ENCODE results near the gene SCYGR8. TPM values are rescaled to one million over a fixed set of nuclear protein-coding genes. Genes with fewer than 3 reads are reported as not detected.
A peak's percentile ranks its signal among the peaks of the same experiment; 100 is the strongest.

SCYGR8 gene
- total RNA-seq, 2 experiments from 2014 or later: not detected

DNA sequence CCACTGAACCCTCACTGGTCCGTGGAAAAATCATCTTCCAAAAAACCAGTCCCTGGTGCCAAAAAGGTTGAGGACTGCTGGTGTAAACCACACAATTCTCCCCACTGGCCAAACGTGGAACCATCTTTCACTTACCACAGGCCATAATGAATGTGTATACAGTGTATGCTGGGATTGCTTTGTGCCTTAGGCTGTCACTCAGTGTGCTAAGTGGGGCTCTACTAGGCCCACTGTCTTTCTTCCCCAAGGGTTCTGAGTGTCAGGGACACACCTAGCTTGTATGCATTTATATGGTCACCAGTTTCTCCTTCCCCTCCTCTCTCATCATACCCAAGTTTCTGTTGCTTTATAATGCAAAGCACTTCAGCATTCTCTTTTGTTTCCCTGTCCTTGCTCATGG is 27.2 kb downstream of the SCYGR8 start:
- Histone ChIP-seq H3K4me2 (ENCODE audit: low read length) (no peak overlapping the region), H3K4me3 (ENCODE audit: low read depth, low read length, poor library complexity, severe bottlenecking) (no peak overlapping the region), H4K20me1 (ENCODE audit: insufficient read depth, low read length) (no peaks in the 10 kb centered on the region), H3K27ac (ENCODE audit: low read depth, low read length, poor library complexity, severe bottlenecking) (no peak overlapping the region), H3K9me2 (ENCODE audit: insufficient read depth, low read length) (no peaks in the 10 kb centered on the region), H3K4me1 (ENCODE audit: insufficient read depth, low read length, poor library complexity, severe bottlenecking) (no peaks in the 10 kb centered on the region), H3K79me2 (ENCODE audit: insufficient read depth, low read depth, low read length) (no peaks in the 10 kb centered on the region), H3K36me3 (ENCODE audit: insufficient read depth, low read length) (no peaks in the 10 kb centered on the region), H3K9me3 (ENCODE audit: low read length) (no peaks in the 10 kb centered on the region), H2AFZ (ENCODE audit: low read length) (no peak overlapping the region)
- TF ChIP-seq EZH2phosphoT487 (IDR thresholded peaks at IDR 0.05; ENCODE audit: borderline replicate concordance, low read depth, low read length) (no peak), CTCF (conservative IDR thresholded peaks at IDR 0.05; ENCODE audit: low read length) (no peak)
- BruUV-seq (replicated peaks): no TSS peak
- DNase-seq (ENCODE audit: low spot score): no peak
- ChIA-PET POLR2A (interaction anchor here (0.7 kb wide), 2 partner anchors 11 to 1995 kb away, joined by 4 read pairs; no protein-coding TSS in a partner anchor), CTCF (ENCODE audit: unreplicated experiment) (no interaction called here)
- intact Hi-C loops (cut with micrococcal nuclease; ENCODE audit: unreplicated experiment): no loop called here

GRCh38 chr2:227774011-227774624 is 28.4 kb downstream of the SCYGR8 start:
- CTCF ChIA-PET (ENCODE audit: unreplicated experiment): no interaction called here
- no peak overlapping the region for H3K4me2 ChIP-seq (ENCODE audit: low read length)
- intact Hi-C loops (cut with micrococcal nuclease; ENCODE audit: unreplicated experiment): no loop called here

More at GRCh38 chr2:227774011-227774624, 28.4 kb downstream of the SCYGR8 start:
- Histone ChIP-seq H3K9me3 (ENCODE audit: low read length) (no peaks in the 10 kb centered on the region), H2AFZ (ENCODE audit: low read length) (no peak overlapping the region), H3K27ac (ENCODE audit: low read depth, low read length, poor library complexity, severe bottlenecking) (no peak overlapping the region), H3K4me3 (ENCODE audit: low read depth, low read length, poor library complexity, severe bottlenecking) (no peak overlapping the region), H3K36me3 (ENCODE audit: insufficient read depth, low read length) (no peaks in the 10 kb centered on the region), H3K4me1 (ENCODE audit: insufficient read depth, low read length, poor library complexity, severe bottlenecking) (no peaks in the 10 kb centered on the region), H4K20me1 (ENCODE audit: insufficient read depth, low read length) (no peaks in the 10 kb centered on the region), H3K9me2 (ENCODE audit: insufficient read depth, low read length) (no peaks in the 10 kb centered on the region), H3K79me2 (ENCODE audit: insufficient read depth, low read depth, low read length) (no peaks in the 10 kb centered on the region)
- peak; percentile 55; the same call in 1 of the 2 replicates for TF ChIP-seq CTCF (conservative IDR thresholded peaks at IDR 0.05; ENCODE audit: low read length)
- no peak for TF ChIP-seq EZH2phosphoT487 (IDR thresholded peaks at IDR 0.05; ENCODE audit: borderline replicate concordance, low read depth, low read length)
- no peak for DNase-seq (ENCODE audit: low spot score)
- POLR2A ChIA-PET: interaction anchor here (0.6 to 0.7 kb wide), 2 partner anchors 61 to 1321 kb away, joined by 3 read pairs; no protein-coding TSS in a partner anchor
- BruUV-seq (replicated peaks): no TSS peak

Measured in OCI-LY7 (cell line).